CD4-positive, alpha-beta T cell (primary cell): ENCODE measurements around the gene HNRNPL. TPM values are rescaled to one million over a fixed set of nuclear protein-coding genes. Genes with fewer than 3 reads are reported as not detected.
A peak's percentile ranks its signal among the peaks of the same experiment; 100 is the strongest.

ENCODE experiments used
- ATAC-seq: fragments of 200-7000 bp; cut with Tn5 transposase; one replicate; pipeline ENCODE4 v1.10.0; 2022; ENCODE audit warnings: mild to moderate bottlenecking; ENCODE audit not compliant: poor library complexity
- CTCF ChIA-PET: fragments of 350-600 bp; sonication (Branson Sonifier 250); formaldehyde crosslinking; loops from one replicate; lab custom pipeline; 2021; ENCODE audit warnings: antibody characterized with exemption, inconsistent platforms; lab: Charles Lee
- POLR2A ChIA-PET: fragments of 350-600 bp; sonication (Branson Sonifier 250); formaldehyde crosslinking; loops from one replicate; lab custom pipeline; 2021; ENCODE audit warnings: antibody characterized with exemption, inconsistent platforms; lab: Charles Lee
- DNase-seq, 14 experiments: peaks; one replicate each; pipeline ENCODE4 v3.0.0-alpha.2; 2013 to 2020; ENCODE audit warnings: mixed read lengths in 2 of 14
- H3K27ac ChIP-seq, 2 donors: one replicate each; pipeline versions ENCODE4 v1.5.1 to v1.7.0; 2013; ENCODE audit warnings: low read length in 2 of 2, low read depth in 1 of 2, mild to moderate bottlenecking in 1 of 2
- H3K27me3 ChIP-seq, 2 experiments: 1 replicate in 1 of 2; 2 replicates in 1 of 2; pipeline versions ENCODE4 v1.6.1 to v1.7.0; 2013; ENCODE audit warnings: low read length in 2 of 2, control low read depth in 1 of 2, mild to moderate bottlenecking in 1 of 2, moderate library complexity in 1 of 2; ENCODE audit not compliant: insufficient read depth in 2 of 2, control insufficient read depth in 1 of 2
- H3K36me3 ChIP-seq: one replicate; pipeline ENCODE4 v1.6.1; 2013; ENCODE audit warnings: low read length, control low read depth; ENCODE audit not compliant: insufficient read depth
- H3K4me1 ChIP-seq: one replicate; pipeline ENCODE4 v1.6.1; 2013; ENCODE audit warnings: low read length, control low read depth; ENCODE audit not compliant: insufficient read depth
- H3K4me3 ChIP-seq: one replicate; pipeline ENCODE4 v1.5.1; 2013; ENCODE audit warnings: mild to moderate bottlenecking, low read length, moderate library complexity
- H3K9me3 ChIP-seq, 2 experiments: 1 replicate in 1 of 2; 2 replicates in 1 of 2; pipeline versions ENCODE4 v1.6.1 to v1.7.0; 2013; ENCODE audit warnings: low read length in 2 of 2, mild to moderate bottlenecking in 2 of 2, control low read depth in 1 of 2, moderate library complexity in 1 of 2; ENCODE audit not compliant: control insufficient read depth in 1 of 2, insufficient read depth in 1 of 2
- H3K27ac Mint-ChIP-seq: one replicate; pipeline ENCODE4 v1.8.0; 2020; ENCODE audit warnings: mixed read lengths
- H3K27me3 Mint-ChIP-seq: one replicate; pipeline ENCODE4 v1.8.0; 2021; ENCODE audit warnings: mixed read lengths
- H3K36me3 Mint-ChIP-seq: one replicate; pipeline ENCODE4 v1.8.0; 2021; ENCODE audit warnings: low read depth, mixed read lengths
- H3K4me1 Mint-ChIP-seq: one replicate; pipeline ENCODE4 v1.8.0; 2021; ENCODE audit warnings: low read depth, mixed read lengths
- H3K4me3 Mint-ChIP-seq: one replicate; pipeline ENCODE4 v1.8.0; 2020; ENCODE audit warnings: mild to moderate bottlenecking, mixed read lengths
- H3K9me3 Mint-ChIP-seq: one replicate; pipeline ENCODE4 v1.8.0; 2020; ENCODE audit warnings: mixed read lengths
- CTCF ChIP-seq: fragments of 200-600 bp; IDR thresholded peaks from one replicate; pipeline ENCODE4 v1.8.0; 2022; ENCODE audit warnings: antibody characterized with exemption, mild to moderate bottlenecking
- intact Hi-C, 2 experiments: fragments of 100-400 bp; cut with DNase I in 1 of 2; cut with micrococcal nuclease in 1 of 2; formaldehyde crosslinking; loops; one replicate each; pipeline versions ENCODE4 v1.15.1 to v1.9.0; 2023 to 2025; cut with DNase I, micrococcal nuclease
- total RNA-seq, 174 experiments: library from RNA in 2 of 174; stranded (reverse) in 2 of 174; gene quantifications; one replicate each; pipeline ENCODE4 v1.2.3 and lab custom pipeline; 2021 to 2026

Gene HNRNPL
- total RNA-seq, 2 experiments from 2014 or later: 535 to 565 TPM

GRCh38 chr19:38850976-38851621 lies 1.3 kb upstream of the HNRNPL start:
- H3K36me3 Mint-ChIP-seq: peaks cover 60% of the 10 kb centered on the region
- H3K36me3 ChIP-seq: peaks cover 26% of the 10 kb centered on the region
- peak in 8 of 14 experiments; percentile 20 to 77 (median 42) for DNase-seq
- H3K9me3 ChIP-seq: no peaks in the 10 kb centered on the region
- no peak for TF ChIP-seq CTCF
- H3K27me3 ChIP-seq: no peaks in the 10 kb centered on the region
- H3K4me1 ChIP-seq: peaks cover 54% of the 10 kb centered on the region
- peak overlapping the region; percentile 98 for H3K4me3 Mint-ChIP-seq
- ChIA-PET POLR2A (interaction anchor here (0.6 to 9.1 kb wide), 14 partner anchors 10 to 585 kb away, joined by 3 to 170 read pairs (median 8); partner anchors contain the start of genes ACTN4, CATSPERG, ECH1 and FAM98C), CTCF (interaction anchor here (0.9 to 3.2 kb wide), 2 partner anchors 79 to 81 kb away, joined by 3 to 11 read pairs; partner anchors contain the start of genes MRPS12 and SARS2)
- H3K27ac ChIP-seq: peak overlapping the region; percentile 92 to 95
- H3K9me3 Mint-ChIP-seq: no peaks in the 10 kb centered on the region
- H3K27ac Mint-ChIP-seq: peak overlapping the region; percentile 97
- no peak for ATAC-seq
- H3K27me3 Mint-ChIP-seq: no peaks in the 10 kb centered on the region
- peak overlapping the region; percentile 76 for H3K4me3 ChIP-seq
- intact Hi-C loops: loop anchor here (1.0 to 2.0 kb wide), 5 partner anchors 9 to 79 kb away; partner anchors contain the start of genes ECH1 (in 1 of the 2), MRPS12 (in 1 of the 2), NFKBIB (in 1 of the 2) and SARS2 (in 1 of the 2)
- peaks cover 52% of the 10 kb centered on the region for H3K4me1 Mint-ChIP-seq

GRCh38 chr19:38850436-38850975 lies 720 bp upstream of the HNRNPL start:
- H3K27ac ChIP-seq: peak overlapping the region; percentile 92 to 95
- no peak for TF ChIP-seq CTCF
- H3K4me3 ChIP-seq: peak overlapping the region; percentile 76
- peaks cover 66% of the 10 kb centered on the region for H3K36me3 Mint-ChIP-seq
- H3K4me3 Mint-ChIP-seq: peak overlapping the region; percentile 98
- H3K4me1 Mint-ChIP-seq: peaks cover 58% of the 10 kb centered on the region
- no peaks in the 10 kb centered on the region for H3K27me3 Mint-ChIP-seq
- ATAC-seq: peak; percentile 74
- intact Hi-C loops: loop anchor here (1.0 to 2.0 kb wide), 5 partner anchors 8 to 80 kb away; partner anchors contain the start of genes ECH1 (in 1 of the 2), MRPS12 (in 1 of the 2), NFKBIB (in 1 of the 2) and SARS2 (in 1 of the 2)
- H3K9me3 ChIP-seq: no peaks in the 10 kb centered on the region
- ChIA-PET CTCF (interaction anchor here (0.9 to 3.2 kb wide), 2 partner anchors 80 to 81 kb away, joined by 3 to 11 read pairs; partner anchors contain the start of genes MRPS12 and SARS2), POLR2A (interaction anchor here (0.6 to 9.1 kb wide), 13 partner anchors 9 to 515 kb away, joined by 3 to 170 read pairs (median 11); partner anchors contain the start of genes ACTN4, CATSPERG, ECH1 and FAM98C)
- peak overlapping the region; percentile 97 for H3K27ac Mint-ChIP-seq
- H3K9me3 Mint-ChIP-seq: no peaks in the 10 kb centered on the region
- DNase-seq: peak in 11 of 14 experiments; percentile 96 to 100 (median 98)
- H3K4me1 ChIP-seq: peaks cover 60% of the 10 kb centered on the region
- H3K27me3 ChIP-seq: no peaks in the 10 kb centered on the region
- H3K36me3 ChIP-seq: peaks cover 32% of the 10 kb centered on the region

GRCh38 chr19:38849147-38849859 lies 483 bp downstream of the HNRNPL start:
- intact Hi-C loops: loop anchor here in 1 of 2 experiments (1.0 to 10.0 kb wide), 2 partner anchors 18 to 115 kb away; partner anchors contain the start of gene ECH1
- Mint-ChIP-seq H3K4me1 (peaks cover 67% of the 10 kb centered on the region), H3K36me3 (peaks cover 78% of the 10 kb centered on the region), H3K9me3 (no peaks in the 10 kb centered on the region), H3K27ac (peak overlapping the region; percentile 97), H3K27me3 (no peaks in the 10 kb centered on the region), H3K4me3 (peak overlapping the region; percentile 98)
- H3K9me3 ChIP-seq: no peaks in the 10 kb centered on the region
- no peak for TF ChIP-seq CTCF
- peak; percentile 9 for ATAC-seq
- peak; percentile 90 to 99 (median 97) for DNase-seq
- no peaks in the 10 kb centered on the region for H3K27me3 ChIP-seq
- peak overlapping the region; percentile 81 to 97 for H3K27ac ChIP-seq
- peaks cover 44% of the 10 kb centered on the region for H3K36me3 ChIP-seq
- H3K4me1 ChIP-seq: peaks cover 72% of the 10 kb centered on the region
- POLR2A ChIA-PET: interaction anchor here (0.6 to 9.1 kb wide), 28 partner anchors 8 to 559 kb away, joined by 3 to 170 read pairs (median 6); partner anchors contain the start of genes ACTN4, ECH1, EIF3K and FAM98C
- peak overlapping the region; percentile 61 for H3K4me3 ChIP-seq
- CTCF ChIA-PET: interaction anchor here (0.7 to 1.8 kb wide), 4 partner anchors 16 to 80 kb away, joined by 3 to 5 read pairs (median 4); partner anchors contain the start of gene ECH1
